Panc1 (cell line): ENCODE measurements around the gene MOCS2. TPM values are rescaled to one million over a fixed set of nuclear protein-coding genes. Genes with fewer than 3 reads are reported as not detected.

Experiments used
- ATAC-seq: fragments of 200-7000 bp; cut with Tn5 transposase; 2 replicates; pipeline ENCODE4 v1.9.1; 2020; ENCODE audit warnings: mild to moderate bottlenecking, moderate library complexity
- BruUV-seq: library from RNA; stranded (reverse); fragments of 400-500 nt; replicated peaks from 2 replicates; lab custom pipeline; 2021; lab: Mats Ljungman, UMichigan
- CTCF ChIA-PET: fragments of 300-600 bp; sonication (Branson Sonifier 250); formaldehyde crosslinking; loops from one replicate; lab custom pipeline; 2022; ENCODE audit warnings: antibody characterized with exemption; lab: Charles Lee
- POLR2A ChIA-PET: fragments of 300-600 bp; sonication (Branson Sonifier 250); formaldehyde crosslinking; loops from one replicate; lab custom pipeline; 2022; ENCODE audit warnings: antibody characterized with exemption; lab: Charles Lee
- DNase-seq: peaks from one replicate; pipeline ENCODE4 v3.0.0-alpha.2; 2010; ENCODE audit warnings: low read depth, low spot score
- H3K27ac ChIP-seq: 2 replicates; pipeline ENCODE4 v1.5.1; 2011; ENCODE audit warnings: mild to moderate bottlenecking, low read length, inconsistent platforms
- H3K27me3 ChIP-seq: fragments of 200-500 bp; sonication (Bioruptor generic); 2 replicates; pipeline ENCODE4 v1.6.0; 2014; ENCODE audit warnings: low read length, inconsistent platforms; ENCODE audit not compliant: control insufficient read depth, insufficient read depth
- H3K36me3 ChIP-seq: fragments of 200-500 bp; sonication (Bioruptor generic); 2 replicates; pipeline ENCODE4 v1.5.1; 2014; ENCODE audit warnings: inconsistent platforms, mild to moderate bottlenecking, low read length, moderate library complexity; ENCODE audit not compliant: control insufficient read depth, insufficient read depth
- H3K4me1 ChIP-seq: 2 replicates; pipeline ENCODE4 v1.5.1; 2011; ENCODE audit warnings: inconsistent platforms, mild to moderate bottlenecking, low read length, moderate library complexity; ENCODE audit not compliant: control insufficient read depth, insufficient read depth
- H3K4me3 ChIP-seq, 2 experiments: 2 replicates each; pipeline ENCODE4 v1.5.1; 2011 to 2012; ENCODE audit warnings: low read depth in 2 of 2, low read length in 2 of 2, mild to moderate bottlenecking in 2 of 2, inconsistent platforms in 1 of 2, moderate library complexity in 1 of 2
- H3K9me3 ChIP-seq: fragments of 200-500 bp; sonication (Bioruptor generic); 2 replicates; pipeline ENCODE4 v1.5.1; 2014; ENCODE audit warnings: low read depth, mild to moderate bottlenecking, inconsistent platforms, low read length, moderate library complexity; ENCODE audit not compliant: control insufficient read depth, insufficient read depth
- POLR2AphosphoS5 ChIP-seq: IDR thresholded peaks from 2 replicates; pipeline ENCODE4 v1.6.1; 2012; ENCODE audit warnings: mild to moderate bottlenecking, low read depth, low read length, moderate library complexity
- SIN3A ChIP-seq: IDR thresholded peaks from 2 replicates; pipeline ENCODE4 v1.6.1; 2012; ENCODE audit warnings: low read depth, mild to moderate bottlenecking, low read length, moderate library complexity, borderline replicate concordance; ENCODE audit not compliant: insufficient read depth
- TCF7L2 ChIP-seq: IDR thresholded peaks from 2 replicates; pipeline ENCODE4 v1.6.1; 2011; ENCODE audit warnings: mild to moderate bottlenecking, low read depth, low read length, inconsistent platforms
- in situ Hi-C: cut with HindIII; loops from 2 replicates; pipeline ENCODE4 v1.10.0; 2016; ENCODE audit warnings: low sequenced_read_pairs, low pct_unique_long_range_greater_than_20kb
- intact Hi-C: fragments of 100-400 bp; cut with micrococcal nuclease; formaldehyde crosslinking; loops from one replicate; pipeline ENCODE4 v1.10.0; 2022; ENCODE audit not compliant: unreplicated experiment
- total RNA-seq: library from RNA; stranded (reverse); gene quantifications from one replicate; pipeline ENCODE4 v1.2.1, GENCODE V29; 2021; ENCODE audit not compliant: unreplicated experiment
- TF ChIP-seq, protein P1 (sequence below): fragments of 450-650 bp; IDR thresholded peaks from 2 replicates; pipeline ENCODE4 v1.5.1; 2017; ENCODE audit warnings: mild to moderate bottlenecking
- TF ChIP-seq, protein P2 (sequence below), 2 experiments: IDR thresholded peaks; 2 replicates each; pipeline ENCODE4 v1.6.1; 2011 to 2012; ENCODE audit warnings: low read depth in 2 of 2, control low read depth in 1 of 2, low read length in 1 of 2, mild to moderate bottlenecking in 1 of 2, moderate library complexity in 1 of 2; ENCODE audit not compliant: insufficient read depth in 1 of 2

MOCS2 gene
- total RNA-seq, 1 experiment from 2014 or later = 39.5 TPM

DNA sequence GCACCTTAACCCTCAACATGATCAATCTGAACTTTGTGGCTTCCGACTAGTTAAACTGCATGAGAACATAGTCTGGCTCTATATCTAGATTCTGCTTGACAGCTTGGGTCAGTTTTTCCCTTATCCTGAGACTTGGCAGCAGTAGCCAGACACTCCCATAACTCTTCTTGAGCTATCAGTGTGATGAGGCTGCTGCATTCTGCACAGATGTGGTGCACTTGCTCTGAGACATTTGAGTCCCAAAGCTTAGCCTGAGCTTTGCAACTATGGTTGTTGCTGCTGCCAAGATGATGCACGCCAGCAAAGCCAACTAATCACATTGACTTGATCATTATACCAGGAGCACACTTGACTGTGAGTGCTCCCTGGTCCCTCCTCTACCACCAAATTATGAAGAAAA lies 36.2 kb downstream of the MOCS2 start:
- peaks cover 35% of the 10 kb centered on the region for H3K36me3 ChIP-seq
- BruUV-seq = no TSS peak
- intact Hi-C loops = no loop called here
- peaks cover 3% of the 10 kb centered on the region; the same call in 1 of the 2 replicates for H3K4me1 ChIP-seq
- no peak overlapping the region for H3K27ac ChIP-seq
- ATAC-seq (no peak), DNase-seq (no peak)
- H3K27me3 ChIP-seq = no peaks in the 10 kb centered on the region
- TF ChIP-seq, protein P1, sequence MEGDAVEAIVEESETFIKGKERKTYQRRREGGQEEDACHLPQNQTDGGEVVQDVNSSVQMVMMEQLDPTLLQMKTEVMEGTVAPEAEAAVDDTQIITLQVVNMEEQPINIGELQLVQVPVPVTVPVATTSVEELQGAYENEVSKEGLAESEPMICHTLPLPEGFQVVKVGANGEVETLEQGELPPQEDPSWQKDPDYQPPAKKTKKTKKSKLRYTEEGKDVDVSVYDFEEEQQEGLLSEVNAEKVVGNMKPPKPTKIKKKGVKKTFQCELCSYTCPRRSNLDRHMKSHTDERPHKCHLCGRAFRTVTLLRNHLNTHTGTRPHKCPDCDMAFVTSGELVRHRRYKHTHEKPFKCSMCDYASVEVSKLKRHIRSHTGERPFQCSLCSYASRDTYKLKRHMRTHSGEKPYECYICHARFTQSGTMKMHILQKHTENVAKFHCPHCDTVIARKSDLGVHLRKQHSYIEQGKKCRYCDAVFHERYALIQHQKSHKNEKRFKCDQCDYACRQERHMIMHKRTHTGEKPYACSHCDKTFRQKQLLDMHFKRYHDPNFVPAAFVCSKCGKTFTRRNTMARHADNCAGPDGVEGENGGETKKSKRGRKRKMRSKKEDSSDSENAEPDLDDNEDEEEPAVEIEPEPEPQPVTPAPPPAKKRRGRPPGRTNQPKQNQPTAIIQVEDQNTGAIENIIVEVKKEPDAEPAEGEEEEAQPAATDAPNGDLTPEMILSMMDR = no peak
- TF ChIP-seq TCF7L2 (no peak), SIN3A (no peak), POLR2AphosphoS5 (no peak)
- TF ChIP-seq, protein P2, sequence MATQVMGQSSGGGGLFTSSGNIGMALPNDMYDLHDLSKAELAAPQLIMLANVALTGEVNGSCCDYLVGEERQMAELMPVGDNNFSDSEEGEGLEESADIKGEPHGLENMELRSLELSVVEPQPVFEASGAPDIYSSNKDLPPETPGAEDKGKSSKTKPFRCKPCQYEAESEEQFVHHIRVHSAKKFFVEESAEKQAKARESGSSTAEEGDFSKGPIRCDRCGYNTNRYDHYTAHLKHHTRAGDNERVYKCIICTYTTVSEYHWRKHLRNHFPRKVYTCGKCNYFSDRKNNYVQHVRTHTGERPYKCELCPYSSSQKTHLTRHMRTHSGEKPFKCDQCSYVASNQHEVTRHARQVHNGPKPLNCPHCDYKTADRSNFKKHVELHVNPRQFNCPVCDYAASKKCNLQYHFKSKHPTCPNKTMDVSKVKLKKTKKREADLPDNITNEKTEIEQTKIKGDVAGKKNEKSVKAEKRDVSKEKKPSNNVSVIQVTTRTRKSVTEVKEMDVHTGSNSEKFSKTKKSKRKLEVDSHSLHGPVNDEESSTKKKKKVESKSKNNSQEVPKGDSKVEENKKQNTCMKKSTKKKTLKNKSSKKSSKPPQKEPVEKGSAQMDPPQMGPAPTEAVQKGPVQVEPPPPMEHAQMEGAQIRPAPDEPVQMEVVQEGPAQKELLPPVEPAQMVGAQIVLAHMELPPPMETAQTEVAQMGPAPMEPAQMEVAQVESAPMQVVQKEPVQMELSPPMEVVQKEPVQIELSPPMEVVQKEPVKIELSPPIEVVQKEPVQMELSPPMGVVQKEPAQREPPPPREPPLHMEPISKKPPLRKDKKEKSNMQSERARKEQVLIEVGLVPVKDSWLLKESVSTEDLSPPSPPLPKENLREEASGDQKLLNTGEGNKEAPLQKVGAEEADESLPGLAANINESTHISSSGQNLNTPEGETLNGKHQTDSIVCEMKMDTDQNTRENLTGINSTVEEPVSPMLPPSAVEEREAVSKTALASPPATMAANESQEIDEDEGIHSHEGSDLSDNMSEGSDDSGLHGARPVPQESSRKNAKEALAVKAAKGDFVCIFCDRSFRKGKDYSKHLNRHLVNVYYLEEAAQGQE (IDR thresholded peaks at IDR 0.05; ENCODE audit: insufficient read depth in 1 of 2, low read depth in 2 of 2, low read length in 1 of 2) = no peak
- POLR2A ChIA-PET = no interaction called here
- in situ Hi-C loops = no loop called here
- H3K9me3 ChIP-seq = no peaks in the 10 kb centered on the region
- no peak overlapping the region for H3K4me3 ChIP-seq
- CTCF ChIA-PET = no interaction called here

DNA sequence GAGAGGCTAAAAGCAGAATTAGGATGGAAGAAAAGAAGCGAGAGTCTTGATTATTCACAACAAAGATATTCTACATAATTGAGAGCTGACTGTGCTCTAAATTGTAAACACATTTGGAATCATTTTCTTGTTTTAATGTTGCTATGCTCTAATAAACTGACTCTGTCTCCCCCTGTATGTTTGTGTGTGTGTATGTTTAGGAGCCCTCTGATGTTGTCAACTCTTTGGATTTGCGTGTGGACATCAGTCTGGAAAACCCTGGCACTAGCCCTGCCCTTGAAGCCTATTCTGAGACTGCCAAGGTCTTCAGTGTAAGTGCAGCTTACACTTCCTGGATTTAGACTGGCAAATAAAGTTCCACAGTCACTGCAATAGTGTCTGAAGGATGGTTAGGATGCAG lies 37.8 kb downstream of the MOCS2 start:
- BruUV-seq = no TSS peak
- in situ Hi-C loops (no loop called here), intact Hi-C loops (no loop called here)
- POLR2A ChIA-PET = interaction anchor here (0.7 kb wide), 2 partner anchors 25 to 48 kb away, joined by 3 read pairs; no protein-coding TSS in a partner anchor
- Histone ChIP-seq H3K9me3 (no peaks in the 10 kb centered on the region), H3K27me3 (no peaks in the 10 kb centered on the region), H3K4me1 (peaks cover 3% of the 10 kb centered on the region; the same call in 1 of the 2 replicates), H3K4me3 (no peak overlapping the region), H3K36me3 (peaks cover 25% of the 10 kb centered on the region), H3K27ac (no peak overlapping the region)
- TF ChIP-seq, protein P1 = no peak
- TF ChIP-seq, protein P2 (IDR thresholded peaks at IDR 0.05; ENCODE audit: insufficient read depth in 1 of 2, low read depth in 2 of 2, low read length in 1 of 2) = no peak
- TF ChIP-seq SIN3A = no peak
- CTCF ChIA-PET = no interaction called here
- DNase-seq (no peak), ATAC-seq (no peak)
